Skin of body (tissue), 2 donors: ENCODE results near the gene ARL15. TPM values are rescaled to one million over a fixed set of nuclear protein-coding genes. Genes with fewer than 3 reads are reported as not detected.
A peak's percentile ranks its signal among the peaks of the same experiment; 100 is the strongest.

Experiments used
- DNase-seq: peaks from one replicate; lab custom pipeline; 2025; lab: John Stamatoyannopoulos, UW
- total RNA-seq: library from RNA; depleted of rRNA; stranded (reverse); fragments of >200 nt; gene quantifications from one replicate; pipeline ENCODE4 v1.2.3, GENCODE V29; 2014

The ARL15 gene
- total RNA-seq, 1 donor from 2014 or later: 73.2 TPM

DNA sequence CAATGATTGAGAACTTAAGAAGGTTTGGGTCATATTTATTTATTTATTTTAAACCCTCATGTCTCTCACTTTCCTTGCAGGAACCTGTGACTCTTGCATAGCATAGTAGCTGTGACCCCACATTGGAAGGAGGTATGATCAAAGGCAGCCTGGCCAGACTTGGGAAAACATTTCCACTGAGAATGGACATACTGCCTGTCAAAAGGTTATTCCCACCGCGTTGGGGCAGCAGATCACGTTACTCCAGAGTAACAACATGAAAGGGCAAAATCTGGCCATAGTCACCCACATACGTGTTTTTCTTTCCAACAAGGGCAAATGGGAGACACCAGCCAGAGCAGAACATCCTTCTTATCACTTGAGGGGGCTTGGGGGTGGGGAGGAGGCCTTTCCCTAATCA is 95.7 kb downstream of the ARL15 start:
- DNase-seq: no peak

DNA sequence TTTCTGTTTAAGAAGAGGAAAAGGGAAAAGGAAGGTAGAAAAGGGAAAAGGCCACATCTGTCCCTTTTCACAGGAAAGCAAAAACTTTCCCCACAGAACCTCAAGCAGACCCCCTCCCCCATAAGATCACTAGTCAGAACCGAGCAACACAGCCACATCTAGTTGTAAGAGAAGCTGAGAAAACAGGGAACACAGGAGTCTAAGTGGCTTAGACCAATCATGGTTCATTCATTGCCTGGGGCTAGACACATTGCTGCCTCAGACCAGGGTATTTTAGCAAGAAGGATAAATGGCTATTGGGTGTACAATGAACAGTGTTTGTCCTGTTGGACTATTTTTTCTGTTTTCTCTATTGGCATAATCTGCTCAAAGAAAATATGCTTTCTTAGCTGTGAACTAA is 98.0 kb downstream of the ARL15 start:
- no peak for DNase-seq

DNA sequence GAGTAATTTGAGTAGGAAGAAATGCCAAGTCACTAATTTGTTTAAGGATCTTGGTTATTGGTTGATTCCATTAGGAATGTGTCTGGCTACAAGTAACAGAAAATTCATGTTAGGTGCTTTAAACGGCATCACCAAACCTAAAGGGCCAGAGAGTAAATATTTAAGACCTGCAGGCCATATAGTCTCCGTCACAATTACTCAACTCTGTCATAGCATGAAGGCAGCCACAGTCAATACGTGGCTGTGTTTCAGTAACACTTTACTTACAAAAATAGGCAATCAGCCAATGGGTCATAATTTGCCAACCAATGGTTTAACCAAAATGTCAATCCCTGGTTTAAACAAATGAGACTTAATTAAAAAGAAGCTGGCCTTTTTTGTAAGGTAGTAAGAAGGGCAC is 98.5 kb downstream of the ARL15 start:
- DNase-seq: no peak

DNA sequence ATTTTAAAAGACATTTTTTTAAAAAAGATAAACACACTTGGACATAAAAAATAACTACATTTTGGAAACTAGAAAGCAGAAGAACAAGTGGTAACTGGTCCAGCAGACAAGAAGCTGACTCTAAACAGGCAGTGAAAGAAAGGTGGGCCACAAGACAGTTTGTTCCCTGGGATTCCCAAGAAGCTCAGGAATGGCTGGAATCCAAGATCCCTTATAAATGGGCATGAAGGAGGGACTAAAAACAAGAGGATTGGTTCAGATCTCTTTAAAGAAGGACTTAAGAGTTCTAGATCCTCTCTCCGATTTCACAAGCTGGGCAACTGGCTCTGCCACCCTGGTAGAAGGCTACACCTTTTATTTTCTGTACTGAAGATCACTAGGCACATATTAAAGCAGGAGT is 102.8 kb downstream of the ARL15 start:
- no peak for DNase-seq

DNA sequence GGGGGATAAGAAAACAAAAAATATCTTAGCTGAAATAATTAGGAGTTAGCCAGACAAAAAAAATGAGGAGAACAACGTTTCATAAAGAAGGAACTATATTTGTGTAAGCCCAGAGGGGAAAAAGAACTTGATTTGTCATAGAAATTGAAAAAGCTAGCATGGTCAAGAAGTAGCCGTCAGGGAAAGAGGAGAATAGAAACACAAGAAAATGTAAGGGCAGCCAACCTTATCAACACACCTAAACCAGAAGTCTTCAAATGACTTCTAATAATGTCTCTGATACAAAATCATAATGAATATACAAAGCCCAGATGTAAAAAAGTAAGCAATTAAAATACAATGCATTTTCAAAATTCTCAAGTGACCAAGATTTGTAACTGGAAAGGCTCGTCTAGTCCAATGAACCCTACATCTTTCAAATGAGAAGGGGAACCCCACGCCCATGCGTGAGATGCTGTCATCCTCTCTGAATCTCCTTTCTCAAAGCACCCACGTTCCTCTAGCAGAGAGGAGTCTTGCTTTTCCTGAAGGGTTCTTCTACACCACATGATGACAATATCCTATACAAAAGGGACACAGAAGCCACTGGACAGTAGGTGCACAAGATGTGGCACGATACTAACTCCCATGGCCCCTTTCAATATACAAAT is 103.7 kb downstream of the ARL15 start:
- no peak for DNase-seq

DNA sequence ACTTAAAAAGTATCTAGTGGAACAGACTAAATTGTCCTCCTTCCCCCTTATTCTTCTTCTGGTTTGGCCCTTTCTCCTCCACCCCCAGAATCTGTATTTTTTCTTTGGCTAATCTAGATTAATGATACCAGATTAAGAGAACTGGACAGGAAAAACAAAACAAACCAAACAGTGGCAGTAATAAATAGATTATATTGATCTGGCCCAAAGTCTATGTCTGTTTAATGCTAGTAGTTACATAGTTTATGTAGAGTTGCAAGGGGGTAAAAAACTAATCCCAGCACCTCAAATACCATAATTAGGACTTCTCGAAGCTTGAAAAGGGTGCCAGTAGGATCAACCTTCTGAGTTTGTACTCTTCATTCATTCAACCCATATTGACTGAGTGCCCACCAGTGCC is 104.5 kb downstream of the ARL15 start:
- no peak for DNase-seq

DNA sequence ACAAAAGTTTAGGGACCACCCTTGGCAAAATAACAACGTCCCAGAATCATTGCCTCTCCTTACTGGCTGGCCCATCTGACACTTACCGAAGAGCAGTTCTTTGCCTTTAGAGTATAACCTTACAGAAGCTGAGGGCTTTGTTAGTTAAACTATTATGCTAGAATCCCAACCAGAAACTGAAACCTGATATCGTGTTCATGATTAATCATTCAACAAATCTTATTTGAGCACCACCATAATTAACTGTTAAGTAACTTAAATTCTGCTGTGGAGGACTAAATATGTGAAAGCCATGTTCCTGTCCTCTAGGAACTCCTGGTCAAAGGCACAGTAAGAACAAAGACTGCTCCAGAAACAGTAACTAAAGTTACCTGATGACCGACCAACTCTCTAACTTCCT is 104.9 kb downstream of the ARL15 start:
- no peak for DNase-seq

DNA sequence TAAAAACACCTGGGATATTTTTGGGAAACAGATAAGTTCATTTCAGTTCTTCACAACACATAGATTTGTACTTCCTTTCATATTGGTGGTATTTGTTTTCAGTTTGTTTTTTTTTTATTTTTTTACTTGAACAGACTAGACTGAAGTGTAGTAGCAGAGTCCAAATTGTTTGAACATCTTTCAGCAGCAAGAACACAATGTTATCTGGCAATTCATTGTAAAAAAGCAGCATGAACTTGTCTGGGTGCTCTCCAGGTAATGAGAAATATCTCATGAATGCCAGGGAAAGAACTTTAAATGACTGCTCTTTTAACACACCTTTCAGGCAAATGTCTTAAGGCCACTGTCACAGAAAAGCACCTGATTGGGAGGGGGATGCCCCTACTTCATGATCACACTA is 113.4 kb downstream of the ARL15 start:
- DNase-seq: no peak

DNA sequence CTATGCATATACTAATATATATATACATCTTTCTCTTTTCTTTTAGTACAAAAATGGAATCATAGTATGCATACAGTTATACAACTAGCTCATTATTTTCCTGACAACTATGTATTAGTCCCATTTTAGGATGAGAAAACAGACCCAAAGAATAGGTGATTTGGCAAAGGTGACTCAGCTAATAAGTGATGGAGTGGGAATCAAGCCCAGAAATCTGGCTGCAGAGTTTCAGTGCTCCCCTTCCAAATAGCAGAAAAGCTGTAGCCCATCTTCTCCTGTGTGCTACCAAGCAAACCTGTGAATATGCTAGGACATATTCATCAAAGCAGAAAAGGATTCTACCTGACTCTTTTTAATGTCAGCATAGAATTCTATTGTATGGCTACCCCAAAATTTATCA is 114.7 kb downstream of the ARL15 start:
- no peak for DNase-seq

DNA sequence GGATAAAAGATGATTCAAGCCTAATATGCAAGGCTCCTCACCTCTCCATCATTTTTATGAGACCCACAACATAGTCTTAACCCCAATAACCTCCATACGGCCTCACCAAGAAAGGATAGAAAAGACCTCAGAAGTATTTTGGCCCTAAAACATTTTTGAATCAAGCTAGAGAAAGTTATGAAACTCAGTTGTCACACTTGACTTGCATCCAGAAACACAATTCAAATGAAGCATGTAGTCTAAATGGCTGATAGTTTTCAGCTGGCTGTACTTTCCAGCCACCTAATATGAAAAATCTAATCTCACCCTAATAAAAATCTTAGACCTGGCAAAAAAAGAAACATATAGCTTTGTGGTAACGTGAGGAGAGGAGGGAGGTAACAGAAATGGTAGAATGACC is 116.1 kb downstream of the ARL15 start:
- DNase-seq: peak; percentile 51

DNA sequence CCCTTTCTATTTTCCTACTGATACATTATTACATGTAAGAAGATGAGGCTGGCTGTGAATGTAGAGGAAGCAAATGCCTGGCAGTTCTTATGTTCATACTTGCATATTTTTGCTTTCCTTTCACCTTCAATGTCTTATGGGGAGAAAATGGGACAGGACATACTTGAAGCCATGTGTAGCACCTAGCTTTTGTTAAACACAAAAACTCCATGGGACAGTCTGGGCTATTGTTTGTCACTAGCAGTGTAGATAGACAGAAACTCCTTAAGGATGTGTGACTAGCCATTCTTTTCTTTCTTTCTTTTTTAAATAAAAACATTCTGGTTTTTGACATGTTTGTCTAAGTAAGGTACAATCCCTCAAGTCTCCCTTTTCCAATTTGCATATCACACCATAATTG is 122.7 kb downstream of the ARL15 start:
- no peak for DNase-seq

DNA sequence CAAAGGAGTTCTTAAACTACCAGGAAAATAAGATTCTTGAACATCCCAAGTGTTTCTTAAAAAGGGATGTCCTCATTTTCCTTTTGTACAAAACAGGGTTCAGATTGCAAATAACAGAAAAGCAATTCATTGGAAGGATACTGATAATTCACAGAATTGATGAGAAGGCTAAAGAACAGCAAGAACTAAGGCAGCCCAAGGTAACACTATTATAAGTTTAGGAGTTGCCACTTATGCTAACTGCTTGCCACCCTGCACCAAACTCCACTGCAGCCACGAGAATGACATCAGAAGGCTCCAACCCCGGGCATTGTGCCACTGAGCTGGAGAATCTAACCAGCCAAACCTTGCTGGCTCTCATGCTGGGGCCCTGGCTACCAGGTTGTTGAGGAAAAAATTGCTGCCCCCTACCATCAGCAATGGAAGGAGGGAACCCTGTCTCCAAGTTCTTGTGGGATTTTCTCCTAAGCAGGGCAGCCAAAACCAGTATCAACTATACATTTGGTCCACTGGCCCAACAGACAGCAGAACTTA is 123.4 kb downstream of the ARL15 start:
- DNase-seq: no peak

DNA sequence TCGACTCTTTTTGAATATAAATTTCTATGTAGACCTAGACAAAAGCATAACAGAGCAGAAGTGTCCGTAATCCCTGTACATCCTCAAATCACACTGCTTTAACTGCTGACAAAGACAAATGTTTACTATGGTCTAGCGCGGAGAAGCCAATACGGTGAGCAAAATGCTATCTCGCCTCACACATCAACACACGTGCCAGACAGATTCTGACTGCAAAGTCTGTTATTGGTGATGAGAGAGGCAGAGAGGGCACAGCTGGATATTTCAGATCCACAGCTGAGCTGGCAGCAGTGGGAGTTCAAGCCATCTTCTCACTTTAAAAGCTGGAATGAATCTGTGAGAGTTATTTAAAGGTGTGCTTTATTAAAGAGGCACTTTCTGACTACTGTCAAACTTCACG is 124.3 kb downstream of the ARL15 start:
- no peak for DNase-seq

DNA sequence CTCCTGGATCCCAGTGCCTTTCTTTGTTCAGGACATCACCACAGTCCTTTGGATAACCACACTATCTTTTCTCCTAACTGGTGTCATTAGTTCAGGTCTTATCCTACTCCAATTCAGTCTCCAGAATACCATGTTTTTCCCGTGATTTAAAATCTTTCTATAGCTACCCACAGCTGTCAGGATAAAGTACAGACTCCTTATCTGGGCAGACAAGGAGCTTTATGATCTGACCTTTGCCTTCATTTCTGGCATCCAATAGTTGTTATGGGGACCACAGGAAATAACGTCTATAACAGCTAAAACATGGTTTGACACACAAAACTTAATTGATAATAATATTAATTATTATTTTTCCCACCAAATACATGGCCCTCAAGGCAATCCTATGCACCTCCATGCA is 125.6 kb downstream of the ARL15 start:
- no peak for DNase-seq

DNA sequence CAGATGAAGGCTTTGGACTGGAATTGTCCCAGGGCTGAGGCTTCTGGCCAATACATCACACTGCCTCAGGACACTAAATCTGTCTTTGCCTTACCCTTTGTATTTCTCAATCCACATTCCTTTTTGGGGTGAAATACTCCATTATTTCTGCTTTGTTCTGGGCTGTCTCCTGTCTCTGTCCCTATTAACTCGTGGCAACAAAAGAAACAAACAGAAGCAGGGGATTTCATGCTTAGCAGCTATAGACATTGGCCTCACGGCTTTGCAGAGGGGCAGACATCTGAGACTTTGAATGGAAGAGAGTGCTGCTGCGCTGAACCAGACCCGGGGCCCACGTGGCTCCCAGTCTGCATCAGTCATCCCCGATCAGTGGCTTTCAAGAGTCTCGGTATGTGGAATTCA is 129.7 kb downstream of the ARL15 start:
- no peak for DNase-seq

DNA sequence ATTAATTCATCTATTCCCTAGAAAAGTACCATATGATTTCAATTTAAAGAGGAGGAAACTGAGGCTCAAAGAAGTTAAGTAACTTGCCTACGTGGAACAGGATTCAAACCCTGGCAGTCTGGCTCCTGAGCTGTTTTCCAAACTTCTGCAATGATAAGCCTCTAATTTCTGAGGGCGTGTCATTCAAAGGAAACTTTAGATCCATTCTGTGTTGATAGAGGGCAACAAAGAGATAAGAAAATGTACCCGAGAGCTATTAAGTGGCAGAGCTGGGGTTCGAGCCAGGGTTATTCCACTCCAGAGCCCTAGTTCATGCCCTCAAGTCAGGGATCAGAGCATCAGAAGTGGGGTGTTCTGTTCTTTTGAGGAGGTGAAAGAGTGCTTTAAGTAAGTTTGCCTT is 131.4 kb downstream of the ARL15 start:
- DNase-seq: no peak

DNA sequence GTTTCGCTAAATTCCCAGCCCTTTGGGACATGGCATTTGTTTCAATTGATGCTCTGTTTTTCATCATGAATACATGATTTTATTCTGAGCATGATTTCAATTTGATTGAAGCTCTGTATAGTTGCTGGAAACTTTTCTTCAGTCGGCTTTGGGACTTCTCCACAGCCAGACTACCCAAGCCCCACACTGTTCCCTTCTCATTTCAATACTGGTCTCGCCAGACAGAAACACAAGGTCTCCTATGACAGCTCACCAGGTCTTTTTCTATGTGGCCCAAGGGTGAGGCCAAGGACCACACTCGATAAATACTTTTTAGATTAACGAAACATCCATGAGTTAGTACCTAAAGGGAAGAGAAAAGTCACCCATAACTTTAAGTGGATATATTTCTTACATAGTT is 132.2 kb downstream of the ARL15 start:
- DNase-seq: no peak

DNA sequence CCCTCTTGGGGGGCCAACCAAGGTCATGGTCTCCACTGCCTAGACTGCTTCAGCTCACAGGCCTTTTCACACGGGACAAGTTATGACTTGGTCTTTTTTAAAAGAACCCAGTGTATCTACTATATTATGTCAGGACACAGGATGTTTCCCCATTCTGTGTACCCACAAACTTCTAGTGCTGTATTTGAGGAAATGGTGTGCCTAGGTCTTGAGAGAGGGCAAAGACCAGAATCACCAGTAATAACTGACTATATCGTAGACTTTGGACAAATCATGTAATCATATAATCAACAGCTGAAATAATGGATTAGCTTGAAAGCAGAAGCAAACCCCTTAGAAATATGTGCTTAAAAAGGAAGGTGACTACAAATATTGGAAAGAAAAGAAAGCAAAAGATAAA is 133.3 kb downstream of the ARL15 start:
- DNase-seq: no peak

DNA sequence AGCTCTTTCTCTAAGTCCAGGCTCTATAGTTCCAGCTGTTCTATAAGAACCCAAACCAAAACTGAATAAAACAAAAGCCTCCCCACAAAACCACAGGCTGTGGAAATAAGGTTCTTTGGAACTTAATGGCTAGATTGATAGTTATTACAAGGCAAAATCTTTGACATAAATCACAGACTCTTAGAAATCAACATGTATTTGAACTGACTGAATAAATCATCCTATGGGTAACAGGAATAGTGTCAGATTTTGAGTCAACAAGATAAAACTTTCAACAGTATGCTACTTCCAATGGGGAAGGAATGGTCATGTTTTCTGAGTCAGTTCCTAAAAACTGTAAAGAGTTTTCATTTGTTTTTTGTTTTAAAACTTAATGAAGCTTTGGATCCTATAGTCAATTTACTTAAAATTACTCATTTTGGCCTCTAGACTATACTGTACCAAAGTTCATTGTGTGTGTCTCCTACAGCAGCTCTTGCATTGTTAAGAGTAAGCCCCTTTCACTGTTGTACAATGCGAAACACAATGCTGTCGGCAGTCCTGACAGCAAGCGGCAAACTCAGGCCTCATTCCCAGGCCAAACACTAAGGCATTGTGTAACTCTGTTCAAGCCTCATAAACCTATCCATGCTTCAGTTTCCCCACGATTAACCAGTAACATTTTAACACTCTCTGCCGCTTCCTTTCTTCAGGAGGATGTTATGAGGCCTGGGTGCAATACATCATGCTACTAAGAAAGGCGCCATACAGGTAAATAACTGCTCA is 134.1 kb downstream of the ARL15 start:
- peak; percentile 34 for DNase-seq

DNA sequence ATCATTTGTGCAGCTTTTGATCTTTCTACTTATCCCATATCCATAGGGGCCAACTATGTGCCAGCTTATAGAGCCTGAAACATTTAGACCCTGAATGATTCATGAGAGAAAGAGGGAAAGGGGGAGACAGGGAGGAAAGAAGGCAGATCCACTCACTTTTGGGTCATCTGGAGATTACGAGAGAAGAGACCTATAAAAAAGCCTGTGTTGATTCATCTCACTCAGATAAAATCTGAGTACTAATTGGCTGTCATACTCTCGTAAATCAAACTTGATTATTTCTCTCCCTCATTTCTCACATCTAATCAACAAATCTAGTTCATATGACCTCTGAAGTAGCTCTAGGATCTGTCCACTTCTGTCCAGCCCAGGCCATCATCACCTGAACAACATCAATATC is 137.1 kb downstream of the ARL15 start:
- no peak for DNase-seq

DNA sequence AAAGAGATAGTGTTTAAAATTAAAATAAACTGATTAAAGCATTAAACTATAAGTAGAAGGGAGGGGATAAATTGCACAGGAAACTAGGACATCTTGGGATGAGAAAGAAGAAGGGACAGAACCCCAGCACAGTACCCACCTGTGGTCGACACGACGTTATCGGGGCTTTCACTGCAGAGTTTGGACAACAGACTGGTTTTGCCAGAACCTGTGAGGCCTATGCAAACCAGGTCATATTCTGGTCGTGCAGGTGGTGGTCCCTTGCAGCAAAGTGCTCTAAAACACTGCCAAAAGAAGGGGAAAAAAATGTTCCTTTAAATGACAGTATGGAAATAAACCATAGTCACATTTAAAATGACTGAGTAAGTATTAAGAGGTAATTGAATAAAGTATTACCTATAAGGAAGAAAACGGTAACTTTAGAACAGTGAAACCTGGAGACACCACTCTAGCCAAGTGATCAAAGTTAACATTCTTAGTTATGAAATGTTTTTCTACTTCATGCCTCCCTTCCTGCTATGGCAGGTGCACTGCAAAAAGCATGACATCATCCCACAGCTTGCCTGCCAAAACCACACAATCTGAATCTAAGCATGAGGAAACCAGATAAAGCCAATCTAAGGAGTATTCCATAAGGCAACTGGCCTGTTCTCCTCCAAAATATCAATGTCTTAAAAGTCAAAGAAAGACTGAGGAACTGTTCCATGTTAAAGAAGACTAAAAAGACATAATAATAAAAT is 138.6 kb downstream of the ARL15 start:
- DNase-seq: no peak

DNA sequence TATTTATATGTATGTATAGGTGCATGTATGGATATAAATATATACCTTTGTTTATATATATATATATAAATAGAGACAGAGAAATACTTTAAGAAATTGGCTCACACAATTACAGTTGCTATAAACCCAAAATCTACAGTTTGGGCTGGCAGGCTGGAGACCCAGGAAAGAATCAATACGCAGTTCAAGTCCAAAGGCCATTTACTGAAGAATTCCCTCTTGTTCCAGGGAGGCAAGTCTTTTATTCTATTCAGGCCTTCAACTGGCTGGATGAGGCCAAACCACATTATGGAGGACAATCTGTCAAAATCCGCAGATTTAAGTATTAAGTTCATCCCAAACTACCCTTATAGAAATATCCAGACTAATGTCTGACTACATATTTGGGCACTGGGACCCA is 144.7 kb downstream of the ARL15 start:
- no peak for DNase-seq
